ENCODE results near the gene SLC39A11.
A peak's percentile ranks its signal among the peaks of the same experiment; 100 is the strongest.

SLC39A11 gene

GRCh38 chr17:73007407-73007806, 85.1 kb downstream of the SLC39A11 start:
- no peak for TF ChIP-seq YY1 (IDR thresholded peaks at IDR 0.05; ENCODE audit: low read depth)
- no peak for TF ChIP-seq RAD21 (IDR thresholded peaks at IDR 0.05; ENCODE audit: low read depth)
- no peak for TF ChIP-seq FOXM1 (IDR thresholded peaks at IDR 0.05; ENCODE audit: borderline replicate concordance, low read depth)
- no peak for TF ChIP-seq TAF1 (IDR thresholded peaks at IDR 0.05; ENCODE audit: low read depth)
- TF ChIP-seq CEBPB (IDR thresholded peaks at IDR 0.05) = no peak
- TF ChIP-seq, protein P1, sequence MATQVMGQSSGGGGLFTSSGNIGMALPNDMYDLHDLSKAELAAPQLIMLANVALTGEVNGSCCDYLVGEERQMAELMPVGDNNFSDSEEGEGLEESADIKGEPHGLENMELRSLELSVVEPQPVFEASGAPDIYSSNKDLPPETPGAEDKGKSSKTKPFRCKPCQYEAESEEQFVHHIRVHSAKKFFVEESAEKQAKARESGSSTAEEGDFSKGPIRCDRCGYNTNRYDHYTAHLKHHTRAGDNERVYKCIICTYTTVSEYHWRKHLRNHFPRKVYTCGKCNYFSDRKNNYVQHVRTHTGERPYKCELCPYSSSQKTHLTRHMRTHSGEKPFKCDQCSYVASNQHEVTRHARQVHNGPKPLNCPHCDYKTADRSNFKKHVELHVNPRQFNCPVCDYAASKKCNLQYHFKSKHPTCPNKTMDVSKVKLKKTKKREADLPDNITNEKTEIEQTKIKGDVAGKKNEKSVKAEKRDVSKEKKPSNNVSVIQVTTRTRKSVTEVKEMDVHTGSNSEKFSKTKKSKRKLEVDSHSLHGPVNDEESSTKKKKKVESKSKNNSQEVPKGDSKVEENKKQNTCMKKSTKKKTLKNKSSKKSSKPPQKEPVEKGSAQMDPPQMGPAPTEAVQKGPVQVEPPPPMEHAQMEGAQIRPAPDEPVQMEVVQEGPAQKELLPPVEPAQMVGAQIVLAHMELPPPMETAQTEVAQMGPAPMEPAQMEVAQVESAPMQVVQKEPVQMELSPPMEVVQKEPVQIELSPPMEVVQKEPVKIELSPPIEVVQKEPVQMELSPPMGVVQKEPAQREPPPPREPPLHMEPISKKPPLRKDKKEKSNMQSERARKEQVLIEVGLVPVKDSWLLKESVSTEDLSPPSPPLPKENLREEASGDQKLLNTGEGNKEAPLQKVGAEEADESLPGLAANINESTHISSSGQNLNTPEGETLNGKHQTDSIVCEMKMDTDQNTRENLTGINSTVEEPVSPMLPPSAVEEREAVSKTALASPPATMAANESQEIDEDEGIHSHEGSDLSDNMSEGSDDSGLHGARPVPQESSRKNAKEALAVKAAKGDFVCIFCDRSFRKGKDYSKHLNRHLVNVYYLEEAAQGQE (IDR thresholded peaks at IDR 0.05; ENCODE audit: low read depth) = no peak
- no peak for TF ChIP-seq MAX (IDR thresholded peaks at IDR 0.05)

DNA sequence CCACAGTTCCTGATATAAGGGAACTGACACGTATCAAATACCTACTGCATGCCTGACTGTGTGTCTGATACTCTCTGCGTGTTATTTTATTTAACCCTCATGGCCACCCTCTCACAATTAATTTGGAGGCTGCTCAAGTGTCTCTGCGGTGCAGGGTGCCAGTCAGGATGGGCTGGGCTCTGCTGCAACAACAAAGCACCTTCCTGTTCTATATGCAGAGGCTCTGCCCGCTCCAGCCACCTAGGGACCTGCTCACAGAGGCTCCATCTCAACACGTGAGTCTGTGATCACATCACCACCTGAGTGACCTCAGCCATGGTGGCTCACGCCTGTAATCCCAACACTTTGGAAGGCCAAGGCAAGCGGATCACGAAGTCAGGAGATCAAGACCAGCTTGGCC, 87.1 kb downstream of the SLC39A11 start:
- TF ChIP-seq CREB1 (IDR thresholded peaks at IDR 0.05; ENCODE audit: low read depth) = no peak
- no peak for TF ChIP-seq TCF12 (IDR thresholded peaks at IDR 0.05; ENCODE audit: low read depth)
- no peak for TF ChIP-seq EGR1 (IDR thresholded peaks at IDR 0.05)
- TF ChIP-seq TEAD4 (IDR thresholded peaks at IDR 0.05) = no peak
- TF ChIP-seq CEBPB (IDR thresholded peaks at IDR 0.05) = no peak
- no peak for TF ChIP-seq YY1 (IDR thresholded peaks at IDR 0.05; ENCODE audit: low read depth)
- no peak for TF ChIP-seq TAF1 (IDR thresholded peaks at IDR 0.05; ENCODE audit: low read depth)
- TF ChIP-seq, protein P1 (IDR thresholded peaks at IDR 0.05; ENCODE audit: low read depth) = no peak
- no peak for TF ChIP-seq MAX (IDR thresholded peaks at IDR 0.05)
- TF ChIP-seq ZBTB7A (IDR thresholded peaks at IDR 0.05; ENCODE audit: low read depth) = no peak
- TF ChIP-seq NFIC (IDR thresholded peaks at IDR 0.05) = no peak
- no peak for TF ChIP-seq FOXM1 (IDR thresholded peaks at IDR 0.05; ENCODE audit: borderline replicate concordance, low read depth)
- TF ChIP-seq RAD21 (IDR thresholded peaks at IDR 0.05; ENCODE audit: low read depth) = no peak
- no peak for TF ChIP-seq USF1 (IDR thresholded peaks at IDR 0.05)
- no peak for TF ChIP-seq EP300 (IDR thresholded peaks at IDR 0.05; ENCODE audit: borderline replicate concordance)

GRCh38 chr17:73003487-73003886, 89.0 kb downstream of the SLC39A11 start:
- TF ChIP-seq RAD21 (IDR thresholded peaks at IDR 0.05; ENCODE audit: low read depth) = peak; percentile 31; the same call in 1 of the 2 replicates
- no peak for TF ChIP-seq ZBTB7A (IDR thresholded peaks at IDR 0.05; ENCODE audit: low read depth)

DNA sequence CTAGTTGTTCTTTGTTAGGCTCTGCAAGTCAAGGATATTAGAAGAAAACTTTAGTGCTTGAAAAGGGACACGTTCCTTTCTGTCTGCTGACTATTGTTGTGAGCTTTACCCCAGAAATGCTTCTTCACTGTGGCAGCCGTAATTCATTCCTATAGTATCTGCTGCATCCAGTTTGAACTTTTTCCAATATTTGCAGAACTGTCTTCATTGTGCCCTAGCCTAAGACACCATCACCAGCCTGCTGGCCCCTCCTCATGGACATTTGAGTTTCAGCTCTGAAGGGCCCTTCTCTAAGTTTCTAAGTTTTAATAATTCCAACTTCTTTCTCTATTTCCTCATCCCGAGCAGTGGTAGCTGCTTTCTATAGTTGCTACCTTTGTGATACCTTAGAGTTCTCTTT, 91.7 kb downstream of the SLC39A11 start:
- TF ChIP-seq FOXM1 (IDR thresholded peaks at IDR 0.05; ENCODE audit: borderline replicate concordance, low read depth) (no peak), EP300 (IDR thresholded peaks at IDR 0.05; ENCODE audit: borderline replicate concordance) (no peak), CREB1 (IDR thresholded peaks at IDR 0.05; ENCODE audit: low read depth) (no peak), CEBPB (IDR thresholded peaks at IDR 0.05) (no peak), TEAD4 (IDR thresholded peaks at IDR 0.05) (no peak), ZBTB7A (IDR thresholded peaks at IDR 0.05; ENCODE audit: low read depth) (no peak), TAF1 (IDR thresholded peaks at IDR 0.05; ENCODE audit: low read depth) (no peak), NFIC (IDR thresholded peaks at IDR 0.05) (no peak), EGR1 (IDR thresholded peaks at IDR 0.05) (no peak), RAD21 (IDR thresholded peaks at IDR 0.05; ENCODE audit: low read depth) (no peak), USF1 (IDR thresholded peaks at IDR 0.05) (no peak), MAX (IDR thresholded peaks at IDR 0.05) (no peak), TCF12 (IDR thresholded peaks at IDR 0.05; ENCODE audit: low read depth) (no peak), YY1 (IDR thresholded peaks at IDR 0.05; ENCODE audit: low read depth) (no peak)
- TF ChIP-seq, protein P1 (IDR thresholded peaks at IDR 0.05; ENCODE audit: low read depth) = no peak
